IMR-90 (cell line): ENCODE measurements around the gene AUH. TPM values are rescaled to one million over a fixed set of nuclear protein-coding genes. Genes with fewer than 3 reads are reported as not detected.
A peak's percentile ranks its signal among the peaks of the same experiment; 100 is the strongest.

Source experiments
- ATAC-seq: fragments of 200-7000 bp; cut with Tn5 transposase; 2 replicates; pipeline ENCODE4 v1.9.1; 2020; ENCODE audit warnings: low read depth, mild to moderate bottlenecking, moderate library complexity
- BruUV-seq: library from RNA; stranded (reverse); fragments of 400-500 nt; replicated peaks from 2 replicates; lab custom pipeline; 2021; lab: Mats Ljungman, UMichigan
- CTCF ChIA-PET: fragments of 300-600 bp; formaldehyde crosslinking; extraction: SDS; loops from one replicate; lab custom pipeline; 2021; ENCODE audit warnings: antibody characterized with exemption; lab: Yijun Ruan, JAX
- POLR2A ChIA-PET: fragments of 300-600 bp; sonication (Branson Sonifier 250); formaldehyde crosslinking; loops from one replicate; lab custom pipeline; 2022; ENCODE audit warnings: antibody characterized with exemption; ENCODE audit not compliant: unreplicated experiment; lab: Charles Lee
- DNase-seq: peaks from one replicate; pipeline ENCODE4 v3.0.0; 2013
- H2AFZ ChIP-seq: replicated peaks from 2 replicates; pipeline ENCODE3; 2013; ENCODE audit warnings: low read length, mild to moderate bottlenecking; ENCODE audit not compliant: poor library complexity
- H2AK5ac ChIP-seq: 2 replicates; pipeline ENCODE4 v1.6.1; 2013; ENCODE audit warnings: low read depth, low read length, inconsistent platforms
- H2AK9ac ChIP-seq: replicated peaks from 2 replicates; pipeline ENCODE3; 2013; ENCODE audit warnings: mild to moderate bottlenecking, low read depth, low read length, moderate library complexity; ENCODE audit not compliant: poor library complexity
- H2BK120ac ChIP-seq: 2 replicates; pipeline ENCODE4 v1.6.1; 2013; ENCODE audit warnings: low read depth, low read length, inconsistent platforms
- H2BK15ac ChIP-seq: 3 replicates; pipeline ENCODE4 v1.6.1; 2013; ENCODE audit warnings: low read depth, low read length, inconsistent platforms
- H2BK20ac ChIP-seq: 2 replicates; pipeline ENCODE4 v1.6.1; 2013; ENCODE audit warnings: low read depth, mild to moderate bottlenecking, inconsistent platforms, low read length, moderate library complexity
- H2BK5ac ChIP-seq: 2 replicates; pipeline ENCODE4 v1.6.1; 2013; ENCODE audit warnings: mild to moderate bottlenecking, low read depth, low read length, inconsistent platforms; ENCODE audit not compliant: poor library complexity, severe bottlenecking
- H3K14ac ChIP-seq: replicated peaks from 2 replicates; pipeline ENCODE4 v1.6.1; 2013; ENCODE audit warnings: low read depth, low read length, inconsistent platforms
- H3K18ac ChIP-seq: 2 replicates; pipeline ENCODE4 v1.6.1; 2013; ENCODE audit warnings: low read depth, low read length, control low read depth
- H3K23ac ChIP-seq: 2 replicates; pipeline ENCODE4 v1.6.1; 2013; ENCODE audit warnings: low read depth, low read length, inconsistent platforms
- H3K27ac ChIP-seq: 2 replicates; pipeline ENCODE4 v1.5.1; 2013; ENCODE audit warnings: mild to moderate bottlenecking, control low read depth, low read length; ENCODE audit not compliant: insufficient read depth
- H3K27me3 ChIP-seq: 2 replicates; pipeline ENCODE4 v1.6.1; 2013; ENCODE audit warnings: low read length; ENCODE audit not compliant: control insufficient read depth, insufficient read depth
- H3K36me3 ChIP-seq: 2 replicates; pipeline ENCODE4 v1.6.1; 2013; ENCODE audit warnings: low read length, mixed read lengths; ENCODE audit not compliant: control insufficient read depth, insufficient read depth
- H3K4ac ChIP-seq: 2 replicates; pipeline ENCODE4 v1.6.1; 2013; ENCODE audit warnings: low read depth, low read length, inconsistent platforms
- H3K4me1 ChIP-seq: 2 replicates; pipeline ENCODE4 v1.6.1; 2013; ENCODE audit warnings: low read length, mixed read lengths; ENCODE audit not compliant: control insufficient read depth, insufficient read depth
- H3K4me2 ChIP-seq: 2 replicates; pipeline ENCODE4 v1.6.1; 2013; ENCODE audit warnings: low read depth, mild to moderate bottlenecking, control low read depth, low read length, moderate library complexity
- H3K4me3 ChIP-seq: 2 replicates; pipeline ENCODE4 v1.5.1; 2013; ENCODE audit warnings: low read depth, mild to moderate bottlenecking, control low read depth, low read length, moderate library complexity; ENCODE audit not compliant: insufficient read depth
- H3K56ac ChIP-seq: 2 replicates; pipeline ENCODE4 v1.6.1; 2013; ENCODE audit warnings: low read length, inconsistent platforms; ENCODE audit not compliant: insufficient read depth; ENCODE audit errors: extremely low read depth
- H3K79me1 ChIP-seq, 2 experiments: 2 replicates each; pipeline ENCODE4 v1.6.1; 2013; ENCODE audit warnings: low read length in 2 of 2, inconsistent platforms in 1 of 2, low read depth in 1 of 2
- H3K9ac ChIP-seq: 2 replicates; pipeline ENCODE4 v1.6.1; 2013; ENCODE audit warnings: low read depth, low read length, control low read depth
- H3K9me1 ChIP-seq: 2 replicates; pipeline ENCODE4 v1.6.1; 2013; ENCODE audit warnings: low read length, inconsistent platforms; ENCODE audit not compliant: insufficient read depth
- H3K9me3 ChIP-seq: 2 replicates; pipeline ENCODE4 v1.6.1; 2013; ENCODE audit warnings: low read length; ENCODE audit not compliant: control insufficient read depth, insufficient read depth
- H4K20me1 ChIP-seq: 2 replicates; pipeline ENCODE4 v1.6.1; 2013; ENCODE audit warnings: low read length, inconsistent platforms; ENCODE audit not compliant: insufficient read depth
- H4K5ac ChIP-seq: 2 replicates; pipeline ENCODE4 v1.6.1; 2013; ENCODE audit warnings: mild to moderate bottlenecking, low read depth, low read length, control low read depth
- H4K8ac ChIP-seq, 2 experiments: 2 replicates each; pipeline ENCODE4 v1.6.1; 2013; ENCODE audit warnings: low read depth in 2 of 2, low read length in 2 of 2, control low read depth in 1 of 2, inconsistent platforms in 1 of 2
- H4K91ac ChIP-seq: 2 replicates; pipeline ENCODE4 v1.6.1; 2013; ENCODE audit warnings: low read depth, low read length, inconsistent platforms; ENCODE audit not compliant: insufficient read depth
- BHLHE40 ChIP-seq: fragments of 150-350 bp; IDR thresholded peaks from 2 replicates; pipeline ENCODE4 v1.6.1; 2016; ENCODE audit warnings: mild to moderate bottlenecking, low read depth, low read length
- CEBPB ChIP-seq: IDR thresholded peaks from 2 replicates; pipeline ENCODE4 v1.6.1; 2012; ENCODE audit warnings: low read depth, low read length, improper control_type of control experiment
- CHD1 ChIP-seq: IDR thresholded peaks from 2 replicates; pipeline ENCODE4 v1.6.1; 2012; ENCODE audit warnings: low read depth, low read length, improper control_type of control experiment
- CTCF ChIP-seq: conservative IDR thresholded peaks from 2 replicates; pipeline ENCODE4 v1.5.1; 2012; ENCODE audit warnings: mild to moderate bottlenecking, low read depth, low read length, improper control_type of control experiment
- FOS ChIP-seq: fragments of 150-350 bp; IDR thresholded peaks from 2 replicates; pipeline ENCODE4 v1.6.1; 2016; ENCODE audit warnings: low read depth, low read length
- MAFK ChIP-seq: IDR thresholded peaks from 2 replicates; pipeline ENCODE4 v1.6.1; 2012; ENCODE audit warnings: low read depth, low read length, improper control_type of control experiment
- MAZ ChIP-seq: IDR thresholded peaks from 2 replicates; pipeline ENCODE4 v1.6.1; 2012; ENCODE audit warnings: low read depth, mild to moderate bottlenecking, low read length, improper control_type of control experiment, moderate library complexity, borderline replicate concordance
- MXI1 ChIP-seq: IDR thresholded peaks from 2 replicates; pipeline ENCODE4 v1.6.1; 2012; ENCODE audit warnings: low read depth, mild to moderate bottlenecking, low read length, moderate library complexity, borderline replicate concordance
- NFE2L2 ChIP-seq: fragments of 150-350 bp; IDR thresholded peaks from 2 replicates; pipeline ENCODE4 v1.6.1; 2016; ENCODE audit warnings: low read depth, mild to moderate bottlenecking, low read length
- POLR2A ChIP-seq: IDR thresholded peaks from 2 replicates; pipeline ENCODE4 v1.6.1; 2012; ENCODE audit warnings: mild to moderate bottlenecking, low read depth, low read length
- RAD21 ChIP-seq: IDR thresholded peaks from 2 replicates; pipeline ENCODE4 v1.6.1; 2012; ENCODE audit warnings: low read length, improper control_type of control experiment
- RCOR1 ChIP-seq: IDR thresholded peaks from 2 replicates; pipeline ENCODE4 v1.6.1; 2012; ENCODE audit warnings: mild to moderate bottlenecking, low read length, improper control_type of control experiment; ENCODE audit not compliant: insufficient replicate concordance
- SMC3 ChIP-seq: fragments of 150-350 bp; IDR thresholded peaks from 2 replicates; pipeline ENCODE4 v1.6.1; 2016; ENCODE audit warnings: low read depth, mild to moderate bottlenecking, antibody characterized with exemption, low read length, moderate library complexity
- USF2 ChIP-seq: fragments of 150-350 bp; IDR thresholded peaks from 2 replicates; pipeline ENCODE4 v1.6.1; 2017; ENCODE audit warnings: mild to moderate bottlenecking, antibody characterized with exemption, low read length, low read depth
- WGBS, 2 experiments: methylation state at CpG; one replicate each; pipeline versions ENCODE4 v1.1.5 to v1.1.7; 2013; ENCODE audit warnings: missing lambda C conversion rate in 2 of 2; ENCODE audit not compliant: insufficient read length in 1 of 2; ENCODE audit errors: extremely low coverage in 2 of 2; 5-methylcytosine and 5-hydroxymethylcytosine counted together
- dilution Hi-C: fragments of 300-500 bp; cut with HindIII; formaldehyde crosslinking; loops from one replicate; pipeline ENCODE4 v1.14.3; 2018; ENCODE audit warnings: low sequenced_read_pairs; ENCODE audit not compliant: unreplicated experiment
- in situ Hi-C: fragments of 300-500 bp; cut with MboI; formaldehyde crosslinking; loops from 3 replicates; pipeline ENCODE4 v1.14.3; 2019; ENCODE audit warnings: low sequenced_read_pairs, inconsistent platforms, mixed read lengths
- intact Hi-C: fragments of 100-400 bp; cut with micrococcal nuclease; formaldehyde crosslinking; loops from 2 replicates; pipeline ENCODE4 v1.10.0; 2022
- polyA plus RNA-seq, 3 experiments: library from polyadenylated mRNA; depleted of rRNA; stranded (reverse); fragments of >200 nt; gene quantifications; 2 replicates each; pipeline ENCODE4 v1.2.3, GENCODE V29; 2012; ENCODE audit warnings: low replicate concordance in 1 of 3
- total RNA-seq: library from RNA; depleted of rRNA; stranded (reverse); fragments of >200 nt; gene quantifications from 2 replicates; pipeline ENCODE4 v1.2.3, GENCODE V29; 2012

Gene AUH
- total and polyA plus RNA-seq, 2 of the 4 experiments (the other 2 are of a cell fraction), result 5.9 to 8.1 TPM

GRCh38 chr9:91302831-91303230, 58.9 kb downstream of the AUH start:
- no peak overlapping the region for H2BK15ac ChIP-seq
- no peak overlapping the region for H2AFZ ChIP-seq
- peak overlapping the region; percentile 13; the same call in 1 of the 2 replicates for H2BK120ac ChIP-seq
- H3K9me3 ChIP-seq, result no peaks in the 10 kb centered on the region
- intact Hi-C loops, result no loop called here
- no CpG with 5 or more reads among the region's 4 CpGs for WGBS, 2 experiments
- no peak overlapping the region for H3K23ac ChIP-seq
- H3K79me1 ChIP-seq, result peaks cover 24 to 64% of the 10 kb centered on the region in 2 experiments
- no peak overlapping the region for H3K4me2 ChIP-seq
- no TSS peak for BruUV-seq
- H3K27me3 ChIP-seq, result no peaks in the 10 kb centered on the region
- DNase-seq, result peak; percentile 93
- no peak overlapping the region for H2AK5ac ChIP-seq
- no peak overlapping the region for H4K91ac ChIP-seq
- peak overlapping the region; percentile 46; the same call in 1 of the 2 replicates for H2BK20ac ChIP-seq
- H3K9ac ChIP-seq, result no peak overlapping the region
- H3K14ac ChIP-seq, result no peak overlapping the region
- POLR2A ChIA-PET, result no interaction called here
- dilution Hi-C loops, result no loop called here
- in situ Hi-C loops, result no loop called here
- H3K18ac ChIP-seq, result no peak overlapping the region
- peaks cover 11% of the 10 kb centered on the region for H3K9me1 ChIP-seq
- H2BK5ac ChIP-seq, result peak overlapping the region; percentile 82
- peak; percentile 80 for ATAC-seq
- no peaks in the 10 kb centered on the region for H4K20me1 ChIP-seq
- TF ChIP-seq RCOR1 (no peak), POLR2A (no peak), MAFK (no peak), CTCF (no peak), USF2 (no peak), CHD1 (no peak), BHLHE40 (peak; percentile 36; the same call in 1 of the 2 replicates), FOS (peak; percentile 83), NFE2L2 (no peak), SMC3 (no peak), CEBPB (peak; percentile 98), RAD21 (no peak), MAZ (no peak), MXI1 (no peak)
- CTCF ChIA-PET, result no interaction called here
- no peak overlapping the region for H2AK9ac ChIP-seq
- no peak overlapping the region for H4K5ac ChIP-seq
- no peak overlapping the region for H3K27ac ChIP-seq
- no peak overlapping the region for H3K4me3 ChIP-seq
- H3K36me3 ChIP-seq, result peaks cover 3% of the 10 kb centered on the region; the same call in 1 of the 2 replicates
- no peak overlapping the region for H3K4ac ChIP-seq
- peaks cover 11% of the 10 kb centered on the region for H3K4me1 ChIP-seq
- no peak overlapping the region for H3K56ac ChIP-seq
- H4K8ac ChIP-seq, result 0 out of 4 replicates have a peak overlapping the region, but pooled peaks of 1 of the 2 experiments have one; percentile 47
